ENCODE results near the gene BTNL2. TPM values are rescaled to one million over a fixed set of nuclear protein-coding genes. Genes with fewer than 3 reads are reported as not detected.

Gene BTNL2
- total and polyA plus RNA-seq, 9 of the 15 experiments (the other 6 are each of a cell fraction or from before 2014, with no cell fraction given), result not detected

DNA sequence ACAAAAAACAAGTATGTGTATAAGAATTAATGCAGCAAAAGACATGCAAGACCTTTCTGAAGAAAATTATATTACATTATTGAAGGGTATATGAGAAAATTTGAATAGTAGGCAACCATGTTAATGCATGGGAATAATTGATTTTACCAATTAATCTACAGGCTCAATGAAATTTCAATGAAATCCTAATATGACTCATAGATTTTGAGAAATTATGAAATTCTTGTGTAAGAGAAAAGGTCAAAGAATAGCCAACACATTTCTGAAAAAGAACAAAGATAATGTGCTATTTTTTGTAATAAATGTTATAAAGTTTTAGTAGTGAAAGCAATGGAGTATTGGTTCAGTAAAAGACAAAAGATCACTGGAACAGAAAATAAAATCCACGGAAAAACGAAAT lies 53.6 kb downstream of the BTNL2 start (continued):
- TF ChIP-seq E2F8 (IDR thresholded peaks at IDR 0.05; ENCODE audit: low read depth, partially characterized antibody), result no peak
- TF ChIP-seq SOX6 (IDR thresholded peaks at IDR 0.05), result no peak
- no peak for TF ChIP-seq NONO (IDR thresholded peaks at IDR 0.05; ENCODE audit: low read depth in 2 of 2, low read length in 1 of 2)
- no peak for TF ChIP-seq ASH1L (IDR thresholded peaks at IDR 0.05; ENCODE audit: borderline replicate concordance, low read depth, partially characterized antibody)
- TF ChIP-seq IRF2 (CRISPR knock-in tag; IDR thresholded peaks at IDR 0.05), result no peak

Small RNA genes lying within 50 kb of the gene (small RNA-seq; reads per million reads assigned to genes)
- gene RNU6-603P, result not detected

Other genes with a start within 250 kb of the BTNL2 start
Only the 7 nearest of the 12 such genes appear.
- gene PBX2, start 217.0 kb downstream of the BTNL2 start, total RNA-seq (2014; rRNA removed), result 55.6 and 63.8 TPM in 2 replicates
- 44.0 and 45.1 TPM in 2 replicates for gene PBX2, start 217.0 kb downstream of the BTNL2 start, total RNA-seq (2014; rRNA removed; fragmentation: Illumina TruSeq; extraction: Trizol)
- gene PBX2, start 217.0 kb downstream of the BTNL2 start, total RNA-seq (2015; rRNA removed; fragmentation: Illumina TruSeq; extraction: Trizol), result 60.0 and 62.5 TPM in 2 replicates
- gene PBX2, start 217.0 kb downstream of the BTNL2 start, total RNA-seq (2021), result 106 and 126 TPM in 2 replicates
- gene PBX2, start 217.0 kb downstream of the BTNL2 start, polyA plus RNA-seq (2011; rRNA removed), result 123 and 127 TPM in 2 replicates
- 108 and 119 TPM in 2 replicates for gene PBX2, start 217.0 kb downstream of the BTNL2 start, polyA plus RNA-seq (2014; fragmentation: Illumina TruSeq; extraction: Trizol)
- gene PBX2, start 217.0 kb downstream of the BTNL2 start, polyA plus RNA-seq (2014; fragmentation: Nextera tagmentation; extraction: Ambion mirVana), result 1 to 10 TPM; 1.9 to 2.8 TPM
- gene PBX2, start 217.0 kb downstream of the BTNL2 start, polyA plus RNA-seq (2014; rRNA removed), result 117 and 134 TPM in 2 replicates
- 40.5 and 45.0 TPM in 2 replicates for gene GPSM3, start 214.5 kb downstream of the BTNL2 start, total RNA-seq (2014; rRNA removed)
- gene GPSM3, start 214.5 kb downstream of the BTNL2 start, total RNA-seq (2014; rRNA removed; fragmentation: Illumina TruSeq; extraction: Trizol), result 13.5 and 14.0 TPM in 2 replicates
- gene GPSM3, start 214.5 kb downstream of the BTNL2 start, total RNA-seq (2015; rRNA removed; fragmentation: Illumina TruSeq; extraction: Trizol), result 22.3 and 22.4 TPM in 2 replicates
- 37.3 and 42.6 TPM in 2 replicates for gene GPSM3, start 214.5 kb downstream of the BTNL2 start, total RNA-seq (2021)
- gene GPSM3, start 214.5 kb downstream of the BTNL2 start, polyA plus RNA-seq (2011; rRNA removed), result 24.4 and 51.8 TPM in 2 replicates
- 39.6 and 46.5 TPM in 2 replicates for gene GPSM3, start 214.5 kb downstream of the BTNL2 start, polyA plus RNA-seq (2014; fragmentation: Illumina TruSeq; extraction: Trizol)
- gene GPSM3, start 214.5 kb downstream of the BTNL2 start, polyA plus RNA-seq (2014; fragmentation: Nextera tagmentation; extraction: Ambion mirVana), result 1 to 10 TPM; 5.3 to 5.7 TPM
- gene GPSM3, start 214.5 kb downstream of the BTNL2 start, polyA plus RNA-seq (2014; rRNA removed), result 32.2 and 35.1 TPM in 2 replicates
- 2.7 and 3.5 TPM in 2 replicates for gene NOTCH4, start 183.1 kb downstream of the BTNL2 start, total RNA-seq (2014; rRNA removed)
- gene NOTCH4, start 183.1 kb downstream of the BTNL2 start, total RNA-seq (2014; rRNA removed; fragmentation: Illumina TruSeq; extraction: Trizol), result 0.95 and 1.4 TPM in 2 replicates
- gene NOTCH4, start 183.1 kb downstream of the BTNL2 start, total RNA-seq (2015; rRNA removed; fragmentation: Illumina TruSeq; extraction: Trizol), result 1.7 and 1.9 TPM in 2 replicates
- gene NOTCH4, start 183.1 kb downstream of the BTNL2 start, total RNA-seq (2021), result 2.7 and 3.4 TPM in 2 replicates
- 1.1 and 2.0 TPM in 2 replicates for gene NOTCH4, start 183.1 kb downstream of the BTNL2 start, polyA plus RNA-seq (2011; rRNA removed)
- gene NOTCH4, start 183.1 kb downstream of the BTNL2 start, polyA plus RNA-seq (2014; fragmentation: Illumina TruSeq; extraction: Trizol), result 1.3 and 1.4 TPM in 2 replicates
- under 1 TPM; 0.24 to 0.50 TPM for gene NOTCH4, start 183.1 kb downstream of the BTNL2 start, polyA plus RNA-seq (2014; fragmentation: Nextera tagmentation; extraction: Ambion mirVana)
- 2.6 and 4.3 TPM in 2 replicates for gene NOTCH4, start 183.1 kb downstream of the BTNL2 start, polyA plus RNA-seq (2014; rRNA removed)
- gene TSBP1, start 35.3 kb downstream of the BTNL2 start, total RNA-seq (2014; rRNA removed), result not detected in 2 replicates
- gene TSBP1, start 35.3 kb downstream of the BTNL2 start, total RNA-seq (2014; rRNA removed; fragmentation: Illumina TruSeq; extraction: Trizol), result not detected in 2 replicates
- gene TSBP1, start 35.3 kb downstream of the BTNL2 start, total RNA-seq (2015; rRNA removed; fragmentation: Illumina TruSeq; extraction: Trizol), result not detected in 2 replicates
- not detected in 2 replicates for gene TSBP1, start 35.3 kb downstream of the BTNL2 start, total RNA-seq (2021)
- not detected in 2 replicates for gene TSBP1, start 35.3 kb downstream of the BTNL2 start, polyA plus RNA-seq (2011; rRNA removed)
- not detected in 2 replicates for gene TSBP1, start 35.3 kb downstream of the BTNL2 start, polyA plus RNA-seq (2014; fragmentation: Illumina TruSeq; extraction: Trizol)
- not detected for gene TSBP1, start 35.3 kb downstream of the BTNL2 start, polyA plus RNA-seq (2014; fragmentation: Nextera tagmentation; extraction: Ambion mirVana)
- not detected in 2 replicates for gene TSBP1, start 35.3 kb downstream of the BTNL2 start, polyA plus RNA-seq (2014; rRNA removed)
- gene HLA-DRA, start 32.7 kb upstream of the BTNL2 start, total RNA-seq (2014; rRNA removed), result not detected in 2 replicates
- gene HLA-DRA, start 32.7 kb upstream of the BTNL2 start, total RNA-seq (2014; rRNA removed; fragmentation: Illumina TruSeq; extraction: Trizol), result not detected in 2 replicates
- gene HLA-DRA, start 32.7 kb upstream of the BTNL2 start, total RNA-seq (2015; rRNA removed; fragmentation: Illumina TruSeq; extraction: Trizol), result 0.34 and 0.47 TPM in 2 replicates
- gene HLA-DRA, start 32.7 kb upstream of the BTNL2 start, total RNA-seq (2021), result 1.8 and 2.4 TPM in 2 replicates
- gene HLA-DRA, start 32.7 kb upstream of the BTNL2 start, polyA plus RNA-seq (2011; rRNA removed), result not detected in 2 replicates
- gene HLA-DRA, start 32.7 kb upstream of the BTNL2 start, polyA plus RNA-seq (2014; fragmentation: Illumina TruSeq; extraction: Trizol), result 0.53 TPM in 1 of 2 replicates, not detected in the other
- gene HLA-DRA, start 32.7 kb upstream of the BTNL2 start, polyA plus RNA-seq (2014; fragmentation: Nextera tagmentation; extraction: Ambion mirVana), result under 1 TPM; 0.18 to 0.31 TPM
- gene HLA-DRA, start 32.7 kb upstream of the BTNL2 start, polyA plus RNA-seq (2014; rRNA removed), result 0.41 and 0.80 TPM in 2 replicates
- gene HLA-DRB5, start 123.1 kb upstream of the BTNL2 start, total RNA-seq (2014; rRNA removed), result not detected in 2 replicates
- gene HLA-DRB5, start 123.1 kb upstream of the BTNL2 start, total RNA-seq (2014; rRNA removed; fragmentation: Illumina TruSeq; extraction: Trizol), result not detected in 2 replicates
- not detected in 2 replicates for gene HLA-DRB5, start 123.1 kb upstream of the BTNL2 start, total RNA-seq (2015; rRNA removed; fragmentation: Illumina TruSeq; extraction: Trizol)
- 0.27 TPM in 1 of 2 replicates, not detected in the other for gene HLA-DRB5, start 123.1 kb upstream of the BTNL2 start, total RNA-seq (2021)
- gene HLA-DRB5, start 123.1 kb upstream of the BTNL2 start, polyA plus RNA-seq (2011; rRNA removed), result not detected in 2 replicates
- gene HLA-DRB5, start 123.1 kb upstream of the BTNL2 start, polyA plus RNA-seq (2014; fragmentation: Illumina TruSeq; extraction: Trizol), result not detected in 2 replicates
- gene HLA-DRB5, start 123.1 kb upstream of the BTNL2 start, polyA plus RNA-seq (2014; fragmentation: Nextera tagmentation; extraction: Ambion mirVana), result not detected
- not detected in 2 replicates for gene HLA-DRB5, start 123.1 kb upstream of the BTNL2 start, polyA plus RNA-seq (2014; rRNA removed)
- not detected in 2 replicates for gene HLA-DRB1, start 182.7 kb upstream of the BTNL2 start, total RNA-seq (2014; rRNA removed)
- gene HLA-DRB1, start 182.7 kb upstream of the BTNL2 start, total RNA-seq (2014; rRNA removed; fragmentation: Illumina TruSeq; extraction: Trizol), result not detected in 2 replicates
- not detected in 2 replicates for gene HLA-DRB1, start 182.7 kb upstream of the BTNL2 start, total RNA-seq (2015; rRNA removed; fragmentation: Illumina TruSeq; extraction: Trizol)
- gene HLA-DRB1, start 182.7 kb upstream of the BTNL2 start, total RNA-seq (2021), result 0.78 and 1.0 TPM in 2 replicates
- 0.06 TPM in 1 of 2 replicates, not detected in the other for gene HLA-DRB1, start 182.7 kb upstream of the BTNL2 start, polyA plus RNA-seq (2011; rRNA removed)
- not detected in 2 replicates for gene HLA-DRB1, start 182.7 kb upstream of the BTNL2 start, polyA plus RNA-seq (2014; fragmentation: Illumina TruSeq; extraction: Trizol)
- gene HLA-DRB1, start 182.7 kb upstream of the BTNL2 start, polyA plus RNA-seq (2014; fragmentation: Nextera tagmentation; extraction: Ambion mirVana), result under 1 TPM in 1 of 2 experiments, not detected in 1; 0.06 TPM
- not detected in 2 replicates for gene HLA-DRB1, start 182.7 kb upstream of the BTNL2 start, polyA plus RNA-seq (2014; rRNA removed)